Measurements from ENCODE around the gene KCNK1. TPM values are rescaled to one million over a fixed set of nuclear protein-coding genes. Genes with fewer than 3 reads are reported as not detected.

Gene KCNK1
- polyA plus RNA-seq, 6 donors from 2014 or later: not detected

GRCh38 chr1:233714631-233715217, 100.8 kb downstream of the KCNK1 start:
- H3K36me3 Mint-ChIP-seq: no peaks in the 10 kb centered on the region
- peaks cover 0 to 20% (median 7%) of the 10 kb centered on the region in 7 donors for H3K9me3 Mint-ChIP-seq
- no peak for DNase-seq
- no peaks in the 10 kb centered on the region for H3K27me3 Mint-ChIP-seq
- H3K4me1 Mint-ChIP-seq: no peaks in the 10 kb centered on the region
- no peak overlapping the region for H3K27ac Mint-ChIP-seq
- ATAC-seq (ENCODE audit: low read depth in 2 of 2): no peak
- H3K4me3 Mint-ChIP-seq: no peak overlapping the region

- ATAC-seq (ENCODE audit: low read depth in 2 of 2) (no peak), DNase-seq (no peak)
- Mint-ChIP-seq H3K36me3 (no peaks in the 10 kb centered on the region), H3K27ac (no peak overlapping the region), H3K27me3 (no peaks in the 10 kb centered on the region), H3K4me3 (no peak overlapping the region), H3K4me1 (no peaks in the 10 kb centered on the region), H3K9me3 (peaks cover 0 to 3% (median 0%) of the 10 kb centered on the region in 7 donors)
Observed at GRCh38 chr1:233718057-233718456, 104.2 kb downstream of the KCNK1 start.

- Mint-ChIP-seq H3K36me3 (no peaks in the 10 kb centered on the region), H3K27me3 (no peaks in the 10 kb centered on the region), H3K4me1 (no peaks in the 10 kb centered on the region), H3K27ac (peak overlapping the region in 1 of 6 donors; percentile 20), H3K9me3 (peaks cover 0 to 2% (median 0%) of the 10 kb centered on the region in 7 donors), H3K4me3 (no peak overlapping the region)
- DNase-seq: no peak
- ATAC-seq (ENCODE audit: low read depth in 2 of 2): no peak
Observed at GRCh38 chr1:233719655-233720341, 105.9 kb downstream of the KCNK1 start.

- Mint-ChIP-seq H3K9me3 (peaks cover 0 to 3% (median 0%) of the 10 kb centered on the region in 7 donors), H3K27ac (no peak overlapping the region), H3K4me3 (no peak overlapping the region), H3K27me3 (no peaks in the 10 kb centered on the region), H3K4me1 (no peaks in the 10 kb centered on the region), H3K36me3 (no peaks in the 10 kb centered on the region)
- no peak for ATAC-seq (ENCODE audit: low read depth in 2 of 2)
- no peak for DNase-seq
Observed at GRCh38 chr1:233721004-233721595, 107.2 kb downstream of the KCNK1 start.
